Gastroesophageal sphincter (tissue), 3 donors: ENCODE data around the gene CNTNAP2.

ENCODE experiments used
- CTCF ChIP-seq, 4 experiments: fragments of 200-600 bp in 2 of 4; fragments of 450-650 bp in 2 of 4; sonication (generic) in 1 of 4; IDR thresholded peaks; one replicate each; pipeline ENCODE4 v1.5.1; 2017 to 2019; ENCODE audit warnings: antibody characterized with exemption in 4 of 4, mild to moderate bottlenecking in 2 of 4, moderate library complexity in 2 of 4
- POLR2A ChIP-seq, 2 donors: fragments of 450-650 bp; IDR thresholded peaks; one replicate each; pipeline ENCODE4 v1.6.1; 2017; ENCODE audit warnings: antibody characterized with exemption in 2 of 2, mild to moderate bottlenecking in 2 of 2, moderate library complexity in 1 of 2
- POLR2AphosphoS5 ChIP-seq: sonication (generic); formaldehyde crosslinking; IDR thresholded peaks from one replicate; pipeline ENCODE4 v1.6.1; 2017; ENCODE audit warnings: antibody characterized with exemption

DNA sequence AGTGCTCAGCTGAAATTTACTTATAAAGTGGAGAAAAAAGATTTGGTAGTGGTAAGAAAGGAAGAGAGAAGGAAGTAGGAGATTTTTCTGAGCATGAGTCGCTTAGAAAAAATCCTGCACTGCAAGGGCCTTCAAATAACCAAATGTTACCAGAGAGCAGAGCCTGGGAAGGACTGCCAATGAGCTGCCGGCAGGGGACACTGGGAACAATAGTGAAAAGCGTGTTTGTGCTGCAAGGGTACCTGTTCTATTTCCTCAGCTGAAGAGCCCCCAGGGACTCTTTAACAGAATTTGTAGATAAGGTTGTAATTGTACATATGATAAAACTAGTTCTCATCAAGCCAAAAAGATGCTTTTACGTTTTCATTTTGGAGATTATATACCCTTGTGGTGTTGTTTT lies 1777.7 kb downstream of the CNTNAP2 start:
- TF ChIP-seq CTCF (IDR thresholded peaks at IDR 0.05), result no peak
- no peak for TF ChIP-seq POLR2A (IDR thresholded peaks at IDR 0.05)
- no peak for TF ChIP-seq POLR2AphosphoS5
